HG02938 (cell line): ENCODE data around the gene MTOR.
"Not testable (repeated sequence)": the region's sequence is repeated elsewhere in the genome, so short reads cannot be mapped to it uniquely, and the experiment has no call there.

Experiments
- ATAC-seq: cut with Tn5 transposase; IDR thresholded peaks from one replicate; pipeline ENCODE4 v1.9.1; 2021; ENCODE audit warnings: mild to moderate bottlenecking, moderate library complexity; ENCODE audit not compliant: unreplicated experiment

The MTOR gene

DNA sequence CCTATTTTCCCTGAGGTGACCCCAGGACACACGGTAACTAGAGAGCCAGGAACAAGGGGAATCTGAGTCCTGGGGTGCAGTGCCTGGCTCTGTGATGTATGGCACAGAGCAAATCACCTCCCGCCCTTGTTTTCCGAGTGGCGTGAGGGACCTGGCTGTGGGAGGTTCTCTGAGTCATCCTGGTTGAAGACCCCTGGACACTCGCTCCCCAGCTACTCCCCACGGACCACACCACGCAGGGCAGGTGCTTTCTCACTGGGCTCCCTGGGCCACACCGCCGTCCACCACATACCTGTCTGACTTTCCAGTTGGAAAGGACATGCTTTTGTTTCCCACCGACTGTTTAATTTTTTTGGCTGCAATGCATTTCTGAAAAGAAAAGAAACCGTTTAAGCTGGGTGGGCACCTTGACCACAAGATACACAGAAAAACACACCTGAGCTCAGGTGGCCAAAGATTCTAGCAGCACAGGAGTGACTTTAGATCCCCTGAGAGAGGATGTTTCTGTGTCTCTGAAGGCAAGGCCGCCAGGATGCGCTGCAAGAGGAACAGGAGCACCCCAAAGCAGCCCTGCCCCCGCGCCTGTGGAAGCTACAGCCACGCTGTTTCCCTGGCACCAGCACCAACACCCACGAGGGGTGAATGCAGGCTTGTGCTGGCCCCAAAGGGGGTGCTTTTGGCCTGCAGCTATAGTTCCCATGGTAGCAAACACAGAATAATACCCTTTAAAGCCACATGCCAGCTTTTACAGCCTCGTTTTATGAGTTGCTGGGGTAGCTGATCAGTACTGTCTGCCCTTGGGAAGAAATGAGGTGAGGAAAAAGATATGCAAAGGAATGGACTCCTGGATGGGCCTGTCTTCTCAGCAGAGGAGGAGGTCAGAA is 194.4 kb downstream of the MTOR start:
- ATAC-seq: no peak

DNA sequence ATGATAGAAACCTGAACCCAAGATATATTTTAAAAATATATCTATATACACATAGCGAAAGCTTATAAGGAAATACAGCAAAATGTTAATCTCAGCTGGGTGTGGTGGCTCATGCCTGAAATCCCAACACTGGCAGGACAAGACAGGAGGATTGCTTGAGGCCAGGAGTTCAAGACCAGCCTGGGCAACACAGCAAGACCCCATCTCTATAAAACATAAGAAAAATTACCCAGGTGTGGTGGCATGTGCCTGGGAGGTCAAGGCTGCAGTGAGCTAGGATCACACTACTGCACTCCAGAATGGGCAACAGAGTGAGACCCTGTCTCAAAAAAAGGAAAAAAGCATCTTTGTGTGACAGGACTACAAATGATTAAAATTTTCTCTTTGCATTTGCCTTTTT is 196.6 kb downstream of the MTOR start:
- no peak for ATAC-seq

DNA sequence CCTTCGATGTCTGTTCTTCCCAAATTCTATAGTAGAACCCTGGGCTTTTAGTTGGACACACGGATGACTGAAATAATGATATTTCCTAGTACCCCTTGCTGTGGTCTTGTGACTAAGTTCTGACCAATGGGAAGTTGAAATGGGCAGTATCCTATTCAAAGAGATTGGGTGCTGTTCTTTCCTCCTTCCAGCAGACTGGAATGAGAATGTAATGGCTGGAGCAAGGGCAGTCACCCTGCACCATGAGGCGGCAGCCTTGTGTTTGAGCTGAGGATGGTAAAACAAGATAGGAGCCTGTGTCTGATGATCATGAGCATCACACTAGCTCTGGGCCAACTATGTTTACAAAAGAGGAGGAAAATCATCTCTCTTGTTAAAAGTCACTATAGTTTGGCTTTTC is 197.4 kb downstream of the MTOR start:
- ATAC-seq: no peak

DNA sequence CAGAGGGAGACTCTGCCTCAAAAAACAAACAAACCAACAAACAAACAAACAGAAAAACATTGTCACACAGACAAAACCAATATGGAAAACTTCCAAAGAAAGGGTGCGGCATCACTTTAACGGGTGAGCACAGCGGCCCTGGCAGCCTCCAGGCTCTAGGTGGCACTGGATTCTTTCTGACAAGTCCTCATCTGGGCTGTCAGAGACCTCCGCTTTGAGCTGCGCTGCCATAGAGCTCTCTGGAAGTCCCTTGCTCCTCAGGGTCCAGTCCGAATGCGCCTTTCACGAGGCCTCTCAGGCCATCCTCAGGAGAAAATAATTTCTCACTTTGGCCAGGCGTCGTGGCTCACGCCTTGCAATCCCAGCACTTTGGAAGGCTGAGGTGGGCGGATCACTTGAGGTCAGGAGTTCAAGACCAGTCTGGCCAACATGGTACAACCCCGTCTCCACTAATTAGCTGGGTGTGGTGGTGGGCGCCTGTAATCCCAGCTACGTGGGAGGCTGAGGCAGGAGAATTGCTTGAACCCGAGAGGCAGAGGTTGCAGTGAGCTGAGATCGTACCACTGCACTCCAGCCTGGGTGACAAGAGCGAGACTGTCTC is 198.3 kb downstream of the MTOR start:
- ATAC-seq: not testable (repeated sequence)

DNA sequence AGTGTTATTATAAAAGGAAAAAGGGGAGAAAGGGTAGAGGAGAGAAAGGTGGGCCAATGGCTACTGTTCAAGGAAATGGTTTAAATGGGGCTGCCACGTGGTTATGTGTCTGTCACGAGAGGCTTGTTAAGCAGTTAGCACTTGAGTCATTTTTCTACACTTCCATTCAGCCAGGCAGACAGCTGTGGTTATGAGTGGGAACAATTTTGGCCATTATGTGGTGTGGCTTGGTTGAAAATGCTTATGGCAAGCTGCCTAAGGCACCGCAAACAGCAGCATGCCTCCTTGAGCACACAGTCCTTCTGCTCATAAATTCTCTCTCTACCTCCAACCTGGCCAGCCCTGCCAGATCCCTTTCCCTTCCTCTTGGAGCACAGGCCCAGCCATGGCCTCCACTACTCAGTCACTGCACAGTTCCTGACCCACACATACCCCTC is 199.4 kb downstream of the MTOR start:
- ATAC-seq: no peak

DNA sequence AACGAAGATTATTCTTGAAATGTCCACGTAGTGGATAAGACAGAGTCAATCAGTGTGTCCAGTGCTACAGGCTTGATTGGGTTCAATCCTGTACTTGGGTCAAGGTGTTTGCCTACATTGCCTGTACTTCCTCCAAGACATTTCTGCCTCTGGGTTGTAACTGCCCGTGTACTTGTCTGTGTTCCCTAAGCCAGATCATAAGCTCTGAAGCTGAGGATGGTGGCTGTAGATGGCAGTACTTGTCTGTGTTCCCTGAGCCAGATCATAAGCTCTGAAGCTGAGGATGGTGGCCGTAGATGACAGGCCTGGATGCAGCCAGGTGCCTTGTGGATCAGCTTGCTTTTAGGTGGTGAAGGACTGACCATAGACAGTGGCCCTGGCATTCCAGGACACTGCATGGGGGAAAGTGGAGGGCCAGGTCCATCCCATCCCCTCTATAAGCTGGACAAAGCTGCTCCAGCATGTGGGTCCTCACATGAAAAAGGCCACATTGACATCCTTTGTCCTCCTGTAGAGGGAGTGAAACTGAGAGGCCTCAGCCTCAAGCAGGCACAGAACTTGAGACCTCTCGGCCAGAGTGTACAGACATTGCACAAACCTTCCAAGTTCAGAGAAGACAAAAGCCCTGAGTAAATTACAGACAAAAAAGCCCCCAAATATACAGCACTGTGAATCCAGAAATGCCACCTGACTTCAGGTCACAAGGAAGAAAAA is 200.5 kb downstream of the MTOR start:
- ATAC-seq: no peak

DNA sequence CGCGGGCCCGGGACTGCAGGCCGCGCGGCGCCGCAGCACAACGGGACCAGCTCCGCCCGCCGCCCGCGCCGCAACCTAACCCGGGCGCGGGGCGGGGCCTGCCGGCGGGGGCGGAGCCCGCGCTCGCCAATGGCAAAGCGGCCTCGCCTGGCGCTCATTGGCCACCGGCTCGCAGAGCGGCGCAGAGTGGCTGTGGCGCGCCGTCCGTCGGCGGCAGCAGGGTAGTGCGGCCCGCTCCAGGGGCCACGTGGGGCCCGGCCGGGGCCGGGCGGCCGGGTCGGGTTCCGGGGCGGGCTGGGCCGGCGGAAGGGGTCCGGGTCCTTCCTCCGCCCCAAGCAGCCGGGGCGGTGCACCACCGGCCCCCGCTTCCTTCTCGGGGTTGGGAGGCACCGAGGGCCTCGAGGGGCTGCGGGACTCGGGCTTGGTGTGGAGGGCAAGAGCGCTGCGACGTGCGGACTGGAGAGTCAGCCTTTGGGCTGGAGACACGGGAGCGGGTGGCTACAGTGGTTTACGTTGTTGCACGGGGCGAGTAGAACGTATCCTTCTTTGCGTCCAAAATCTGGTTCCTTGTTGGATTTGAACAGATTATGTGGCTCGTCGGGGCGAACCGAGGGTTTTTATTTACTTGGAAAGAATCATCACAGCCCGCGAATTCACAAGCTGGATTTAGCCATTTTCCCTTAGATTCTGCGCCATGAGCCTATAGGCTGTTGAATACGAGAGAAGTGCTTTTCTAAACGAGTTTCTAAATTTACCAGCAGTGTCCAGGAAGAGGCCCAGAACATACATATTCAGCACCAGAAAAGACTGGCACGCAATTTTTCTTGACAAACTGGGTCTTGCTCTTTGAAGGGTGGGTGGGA is 202.2 kb downstream of the MTOR start, which contains the start of gene SRM:
Gene SRM (minus strand): TSS at position 51 of the 863 bp plus-strand sequence. CDS start 75 bp downstream, outside the sequence.
- ATAC-seq: peak; percentile 80

DNA sequence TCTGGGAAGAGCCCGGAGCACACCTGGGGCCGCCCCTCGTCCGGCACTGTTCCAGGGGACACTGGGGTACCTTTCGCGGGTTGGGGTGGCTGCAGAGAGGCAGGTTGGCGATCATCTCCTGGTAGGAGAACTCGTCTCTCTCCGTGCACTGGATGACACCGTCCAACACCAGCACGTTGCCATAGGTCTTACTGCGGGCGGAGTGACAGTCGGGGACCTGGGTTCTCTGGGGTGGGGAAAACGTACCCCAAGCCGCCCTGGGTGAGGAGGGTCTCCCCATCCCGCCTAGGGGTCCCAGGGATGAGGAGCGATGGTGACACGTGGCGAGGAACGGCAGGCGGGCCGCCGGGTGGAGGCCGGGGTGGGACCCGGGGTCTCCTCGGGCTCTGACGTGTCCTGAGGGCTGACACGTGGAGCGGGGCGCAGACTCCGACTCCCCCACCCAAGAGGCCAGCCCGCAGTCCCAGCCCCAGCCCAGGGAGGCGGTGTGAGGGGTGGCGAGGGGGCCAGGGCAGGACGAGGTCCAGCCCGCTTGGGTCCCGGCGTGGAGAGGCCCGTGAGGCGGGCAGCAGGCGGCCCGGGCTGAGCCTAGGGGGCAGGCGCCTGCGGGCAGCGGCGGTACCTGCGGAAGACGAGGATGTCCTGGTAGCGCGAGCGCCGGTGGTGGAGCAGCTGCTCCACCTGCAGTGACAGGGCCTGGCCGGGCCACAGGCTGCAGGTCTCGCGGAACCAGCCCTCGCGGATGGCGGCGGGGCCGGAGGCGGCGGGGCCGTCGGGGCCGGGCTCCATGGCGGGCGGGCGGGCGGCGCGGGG is 203.0 kb downstream of the MTOR start:
- ATAC-seq: peak; percentile 11

DNA sequence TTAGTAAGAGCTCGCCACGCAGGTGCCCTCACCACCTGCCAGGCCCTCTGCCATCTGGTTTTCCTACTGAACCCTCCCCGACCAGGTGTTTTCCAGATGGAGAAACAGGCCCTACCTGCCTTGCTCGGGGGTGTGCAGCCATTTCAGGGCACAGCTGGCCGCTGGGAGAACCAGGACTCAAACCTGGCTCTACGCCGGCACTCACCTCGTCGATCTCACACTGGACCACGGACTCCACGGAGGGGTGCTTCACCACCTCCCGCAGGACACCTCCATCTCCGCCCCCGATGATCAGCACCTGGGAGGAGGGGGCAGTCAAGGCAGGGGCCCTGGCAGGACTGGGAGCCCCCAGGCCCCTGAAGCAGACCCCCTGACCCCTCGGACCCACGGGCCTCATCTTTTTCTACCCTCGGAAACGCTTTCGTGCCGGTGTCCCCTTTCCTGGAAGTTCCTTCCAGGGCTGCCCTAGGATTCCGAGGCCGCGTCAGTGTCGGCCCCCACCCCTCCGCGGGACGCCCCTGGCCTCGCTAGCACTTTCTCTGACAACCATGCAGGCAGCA is 203.7 kb downstream of the MTOR start:
- ATAC-seq: no peak

DNA sequence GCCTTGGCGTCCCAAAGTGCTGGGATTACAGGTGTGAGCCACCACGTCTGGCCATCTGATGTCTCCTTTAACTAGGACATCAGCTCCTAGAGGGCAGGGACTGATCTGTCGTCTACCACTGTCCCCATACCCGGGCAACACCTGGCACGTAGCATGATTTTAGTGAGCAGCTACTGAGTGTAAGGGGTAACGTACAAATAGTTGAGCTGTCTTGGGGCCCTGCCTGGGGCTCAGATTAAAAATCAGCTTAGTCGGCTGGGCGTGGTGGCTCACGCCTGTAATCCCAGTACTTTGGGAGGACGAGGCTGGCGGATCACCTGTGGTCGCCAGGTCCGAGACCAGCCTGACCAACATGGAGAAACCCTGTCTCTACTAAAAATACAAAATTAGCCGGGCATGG is 204.3 kb downstream of the MTOR start:
- no peak for ATAC-seq

DNA sequence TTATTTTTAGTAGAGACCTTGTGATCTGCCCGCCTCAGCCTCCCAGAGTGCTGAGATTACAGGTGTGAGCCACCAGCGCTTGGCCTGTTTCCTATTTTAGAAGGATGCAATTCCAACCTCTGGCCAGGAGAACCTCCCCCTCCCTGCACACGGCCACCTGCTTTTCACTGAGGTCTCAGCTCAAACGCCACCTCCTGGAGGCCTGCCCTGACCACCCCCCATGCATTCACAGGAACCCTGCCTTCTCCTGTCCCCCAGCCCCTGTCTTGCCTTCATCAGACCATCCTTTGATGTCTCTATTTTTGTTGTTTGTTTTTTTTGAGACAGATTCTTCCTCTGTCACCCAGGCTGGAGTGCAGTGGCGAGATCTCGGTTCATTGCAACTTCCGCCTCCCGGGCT is 204.9 kb downstream of the MTOR start:
- ATAC-seq: no peak
